ENCODE measurements around the gene GFRA1. TPM values are rescaled to one million over a fixed set of nuclear protein-coding genes. Genes with fewer than 3 reads are reported as not detected.

GFRA1 gene
- total and polyA plus RNA-seq, 2 of the 8 experiments (the other 6 are each of a cell fraction or from before 2014, with no cell fraction given), result 1.1 to 2.0 TPM

DNA sequence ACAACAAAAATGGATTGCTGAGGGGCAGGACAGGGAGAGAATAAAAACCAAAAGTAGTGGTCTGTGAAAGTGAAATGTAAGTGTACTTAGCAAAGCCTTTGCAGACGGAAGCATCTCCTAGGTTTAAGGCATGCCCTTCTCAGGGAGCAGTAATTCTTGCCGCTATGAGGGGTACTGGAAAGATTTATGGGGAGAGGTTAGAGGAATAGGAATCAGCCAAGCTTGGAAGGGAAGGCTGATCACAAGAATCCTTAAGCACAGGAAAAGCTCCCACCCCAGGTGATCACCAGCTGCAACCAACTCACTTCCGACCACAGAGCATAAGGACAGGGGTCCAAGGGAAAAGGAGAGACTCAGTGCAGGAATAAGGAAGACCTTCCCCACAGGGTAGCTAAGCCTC lies 10.3 kb downstream of the GFRA1 start:
- POLR2A ChIA-PET (ENCODE audit: partially characterized antibody), result no interaction called here
- H3K56ac ChIP-seq (replicated peaks; ENCODE audit: insufficient read length, low read depth, low read length), result no peak overlapping the region
- no peaks in the 10 kb centered on the region; a peak in 2 of 7 replicates for H3K27me3 ChIP-seq (replicated peaks in 1 of 4; ENCODE audit: control insufficient read depth in 3 of 4, extremely low read depth in 1 of 4, insufficient read depth in 3 of 4, low read length in 3 of 4)
- no peak overlapping the region for H2BK20ac ChIP-seq (ENCODE audit: low read length)
- H3K27ac ChIP-seq (ENCODE audit: low read depth, low read length), result no peak overlapping the region
- H3K4me3 ChIP-seq (ENCODE audit: extremely low read depth in 1 of 4, insufficient read depth in 2 of 4, low read depth in 3 of 4, low read length in 4 of 4), result no peak overlapping the region
- H3K9ac ChIP-seq (replicated peaks in 1 of 4; ENCODE audit: extremely low read depth in 1 of 4, low read depth in 3 of 4, low read length in 3 of 4), result no peak overlapping the region
- H3K4me2 ChIP-seq (ENCODE audit: insufficient read depth in 1 of 2, low read depth in 2 of 2, low read length in 2 of 2), result no peak overlapping the region
- no peaks in the 10 kb centered on the region for H3K36me3 ChIP-seq (ENCODE audit: control insufficient read depth in 2 of 4, insufficient read depth in 4 of 4, low read length in 3 of 4)
- H4K91ac ChIP-seq (replicated peaks; ENCODE audit: insufficient read length, low read length), result no peak overlapping the region
- H4K5ac ChIP-seq (ENCODE audit: insufficient read length, low read depth, low read length), result no peak overlapping the region
- 96% methylated on average over 3 of the region's 3 CpGs; no CpG with 5 or more reads in 1 of the 2 experiments for WGBS, 2 experiments (ENCODE audit: extremely low coverage in 1 of 2, insufficient coverage in 1 of 2, insufficient read length in 1 of 2, insufficient replicate concordance in 2 of 2, low coverage in 1 of 2, low lambda C conversion rate in 2 of 2, missing lambda C conversion rate in 1 of 2)
- no peak overlapping the region for H2AFZ ChIP-seq (ENCODE audit: low read length)
- H3K9me3 ChIP-seq (ENCODE audit: insufficient read depth in 2 of 2, low read depth in 1 of 2, low read length in 1 of 2), result no peaks in the 10 kb centered on the region
- no peaks in the 10 kb centered on the region for H3K79me2 ChIP-seq (ENCODE audit: control insufficient read depth in 1 of 2, insufficient read depth in 2 of 2, low read length in 2 of 2)
- H2BK5ac ChIP-seq (ENCODE audit: low read depth, low read length), result no peak overlapping the region
- H4K8ac ChIP-seq (ENCODE audit: extremely low read depth, insufficient read depth, low read length), result no peak overlapping the region
- H4K20me1 ChIP-seq (replicated peaks in 1 of 2; ENCODE audit: control insufficient read depth in 1 of 2, insufficient read depth in 2 of 2, low read length in 2 of 2), result no peaks in the 10 kb centered on the region
- no peak overlapping the region for H3K23ac ChIP-seq (ENCODE audit: insufficient read length)
- no peak overlapping the region for H2AK5ac ChIP-seq (ENCODE audit: low read depth, low read length)
- H3K23me2 ChIP-seq (ENCODE audit: low read depth, low read length), result no peaks in the 10 kb centered on the region
- no peak for DNase-seq (ENCODE audit: low read depth in 1 of 2, low spot score in 2 of 2)
- no peak overlapping the region for H3K4ac ChIP-seq (replicated peaks; ENCODE audit: insufficient read length, low read depth, low read length)
- H3K18ac ChIP-seq (ENCODE audit: extremely low read depth, low read length), result no peak overlapping the region
- FAIRE-seq, result no peak
- no peak overlapping the region for H2BK120ac ChIP-seq (replicated peaks; ENCODE audit: low read depth, low read length)
- H3K79me1 ChIP-seq (ENCODE audit: low read depth, low read length), result no peaks in the 10 kb centered on the region; the same call in 1 of the 2 replicates
- CTCF ChIA-PET (ENCODE audit: partially characterized antibody), result interaction anchor here (0.6 to 1.1 kb wide), 2 partner anchors 25 to 44 kb away, joined by 3 to 5 read pairs; no protein-coding TSS in a partner anchor
- H2BK15ac ChIP-seq (ENCODE audit: low read length), result no peak overlapping the region
- H3K14ac ChIP-seq (ENCODE audit: insufficient read length), result no peak overlapping the region
- H3K4me1 ChIP-seq (replicated peaks in 1 of 4; ENCODE audit: control insufficient read depth in 3 of 4, insufficient read depth in 4 of 4, low read length in 3 of 4), result no peaks in the 10 kb centered on the region; a peak in 1 of 7 replicates
- no peak overlapping the region for H2BK12ac ChIP-seq (ENCODE audit: low read depth, low read length)
- TF ChIP-seq SP2 (IDR thresholded peaks at IDR 0.05; ENCODE audit: low read length) (no peak), BRCA1 (IDR thresholded peaks at IDR 0.05; ENCODE audit: low read depth, low read length) (no peak), FOSL1 (IDR thresholded peaks at IDR 0.05; ENCODE audit: insufficient read depth, low read depth, low read length) (no peak), JUND (IDR thresholded peaks at IDR 0.05; ENCODE audit: low read length) (no peak)
- TF ChIP-seq, protein P1, sequence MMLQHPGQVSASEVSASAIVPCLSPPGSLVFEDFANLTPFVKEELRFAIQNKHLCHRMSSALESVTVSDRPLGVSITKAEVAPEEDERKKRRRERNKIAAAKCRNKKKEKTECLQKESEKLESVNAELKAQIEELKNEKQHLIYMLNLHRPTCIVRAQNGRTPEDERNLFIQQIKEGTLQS (IDR thresholded peaks at IDR 0.05; ENCODE audit: insufficient read depth, low read depth, low read length), result no peak
